HG03139 (cell line): ENCODE data around the gene FBXW10.
"Not testable (repeated sequence)": the region's sequence is repeated elsewhere in the genome, so short reads cannot be mapped to it uniquely, and the experiment has no call there.

ENCODE experiments used
- ATAC-seq: cut with Tn5 transposase; IDR thresholded peaks from one replicate; pipeline ENCODE4 v1.9.1; 2021; ENCODE audit not compliant: unreplicated experiment

FBXW10 gene

DNA sequence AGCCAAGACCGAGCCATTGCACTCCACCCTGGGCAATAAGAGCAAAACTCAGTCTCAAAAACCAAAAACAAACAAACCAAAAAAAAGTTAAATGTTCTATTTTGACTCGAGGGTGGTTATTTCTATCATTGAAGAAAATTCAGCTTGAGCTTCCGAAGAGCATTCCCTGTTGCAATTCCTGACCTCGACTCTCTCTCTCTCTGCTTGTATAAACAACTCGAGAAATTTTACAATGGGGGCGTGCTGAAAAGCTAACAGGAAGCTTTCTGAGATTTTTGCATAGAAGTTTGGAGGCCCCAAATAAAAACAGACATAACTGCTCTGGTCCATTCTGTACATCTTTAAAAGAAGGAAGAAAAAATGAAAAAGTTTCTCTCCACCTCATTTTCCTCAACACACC, 3.6 kb downstream of the FBXW10 start:
- not testable (repeated sequence) for ATAC-seq

- not testable (repeated sequence) for ATAC-seq
These were observed 6.4 kb downstream of the FBXW10 start for GRCh38 chr17:18750242-18750641.

- not testable (repeated sequence) for ATAC-seq
These were observed 10.1 kb downstream of the FBXW10 start for GRCh38 chr17:18753829-18754409.

DNA sequence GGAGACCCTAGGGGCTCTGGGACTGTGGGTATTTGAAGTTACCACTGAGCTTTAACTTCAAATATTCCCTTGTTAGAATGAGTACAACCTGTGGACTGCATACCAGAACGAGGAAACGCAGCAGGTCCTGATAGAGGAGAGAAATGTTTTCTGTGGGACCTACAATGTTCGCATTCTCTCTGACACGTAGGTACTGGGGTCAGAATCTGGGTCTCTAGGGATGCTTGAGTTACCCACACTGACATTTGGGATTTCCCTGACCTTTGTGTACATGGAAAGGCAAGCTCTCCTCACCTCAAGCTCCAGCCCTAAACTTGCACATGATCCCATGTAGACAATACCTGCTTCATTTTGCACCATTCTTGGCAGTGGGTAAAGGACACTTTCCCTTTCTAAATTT, 12.1 kb downstream of the FBXW10 start:
- not testable (repeated sequence) for ATAC-seq

GRCh38 chr17:18757368-18758044, 13.7 kb downstream of the FBXW10 start:
- ATAC-seq, result not testable (repeated sequence)

DNA sequence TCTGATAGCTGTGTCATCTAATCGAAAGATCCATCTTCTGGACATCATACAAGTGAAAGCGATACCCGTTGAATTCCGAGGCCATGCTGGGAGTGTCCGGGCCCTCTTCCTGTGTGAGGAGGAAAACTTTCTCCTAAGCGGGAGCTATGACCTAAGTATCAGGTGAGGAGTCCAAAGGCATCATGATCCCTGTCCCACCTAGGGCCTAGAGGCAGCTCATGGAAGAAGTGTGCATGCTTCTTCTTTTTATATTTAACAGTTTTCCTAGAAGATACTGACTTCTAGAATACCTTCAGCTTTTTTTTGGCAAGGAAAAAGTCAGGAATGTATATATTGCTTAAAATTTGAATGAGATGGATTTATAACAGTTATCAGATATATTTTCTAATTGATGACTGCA, 14.5 kb downstream of the FBXW10 start:
- not testable (repeated sequence) for ATAC-seq

DNA sequence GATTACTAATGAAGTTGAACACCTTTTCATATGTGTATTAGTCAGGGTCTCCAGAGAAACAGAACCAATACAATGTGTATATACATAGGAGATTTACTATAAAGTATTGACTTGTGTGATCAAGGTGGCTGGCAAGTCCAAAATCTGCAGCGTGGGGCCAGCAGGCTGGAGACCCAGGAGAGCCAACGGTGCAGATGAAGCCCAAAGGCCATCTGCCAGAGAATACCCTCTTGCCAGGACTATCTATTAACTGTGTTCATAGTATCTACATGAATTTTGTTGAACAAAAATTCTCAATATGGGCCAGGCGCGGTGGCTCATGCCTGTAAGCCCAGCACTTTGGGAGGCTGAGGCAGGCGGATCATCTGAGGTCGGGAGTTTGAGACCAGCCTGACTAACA, 16.4 kb downstream of the FBXW10 start:
- ATAC-seq, result not testable (repeated sequence)

GRCh38 chr17:18770572-18770971, 26.7 kb downstream of the FBXW10 start:
- ATAC-seq, result not testable (repeated sequence)

GRCh38 chr17:18771066-18771465, 27.2 kb downstream of the FBXW10 start:
- not testable (repeated sequence) for ATAC-seq

- ATAC-seq, result no peak
These were observed 28.6 kb downstream of the FBXW10 start for GRCh38 chr17:18772471-18772870.

- ATAC-seq, result peak; percentile 97
These were observed 37.3 kb downstream of the FBXW10 start, which contains the start of gene TVP23B for GRCh38 chr17:18780991-18781718. Gene TVP23B (plus strand): TSS chr17:18781183. CDS start chr17:18781294, 111 bp downstream.

DNA sequence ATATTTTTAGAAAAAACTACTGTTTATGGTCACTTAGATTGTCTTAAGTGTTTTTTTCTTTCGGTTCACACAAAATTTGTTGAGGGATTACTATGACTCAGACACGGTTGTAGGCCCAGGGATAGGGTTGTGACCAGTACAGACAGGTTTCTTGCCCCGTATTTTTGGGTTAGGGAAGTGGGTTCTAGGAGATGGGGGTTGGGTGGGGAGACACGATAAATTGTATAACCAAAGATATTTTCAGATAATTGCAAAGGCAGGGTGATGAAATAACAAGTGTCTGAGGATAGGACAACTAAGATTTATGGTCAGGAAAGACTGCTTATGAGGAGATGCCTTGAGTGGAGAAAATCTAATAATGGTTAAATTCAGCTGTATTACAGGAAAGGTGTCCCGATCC, 38.0 kb downstream of the FBXW10 start:
- not testable (repeated sequence) for ATAC-seq

- not testable (repeated sequence) for ATAC-seq
These were observed 42.1 kb downstream of the FBXW10 start for GRCh38 chr17:18785933-18786332.

DNA sequence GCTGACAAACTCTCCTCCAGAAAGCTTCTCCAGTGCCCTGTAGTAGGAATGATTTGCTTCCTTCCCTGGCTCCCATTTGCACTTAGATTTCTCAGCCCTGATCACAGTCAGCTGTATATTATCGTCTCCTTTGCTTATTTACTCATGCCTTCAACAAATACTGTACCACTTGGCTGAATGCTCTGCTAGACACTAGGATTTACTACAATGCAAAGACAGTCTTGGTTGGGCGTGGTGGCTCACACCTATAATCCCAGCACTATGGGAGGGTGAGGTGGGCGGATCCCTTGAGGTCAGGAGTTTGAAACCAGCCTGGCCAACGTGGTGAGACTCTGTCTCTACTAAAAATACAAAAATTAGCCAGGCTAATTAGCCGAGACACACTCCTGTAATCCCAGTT, 43.0 kb downstream of the FBXW10 start:
- not testable (repeated sequence) for ATAC-seq

GRCh38 chr17:18791402-18791801, 47.5 kb downstream of the FBXW10 start:
- not testable (repeated sequence) for ATAC-seq

DNA sequence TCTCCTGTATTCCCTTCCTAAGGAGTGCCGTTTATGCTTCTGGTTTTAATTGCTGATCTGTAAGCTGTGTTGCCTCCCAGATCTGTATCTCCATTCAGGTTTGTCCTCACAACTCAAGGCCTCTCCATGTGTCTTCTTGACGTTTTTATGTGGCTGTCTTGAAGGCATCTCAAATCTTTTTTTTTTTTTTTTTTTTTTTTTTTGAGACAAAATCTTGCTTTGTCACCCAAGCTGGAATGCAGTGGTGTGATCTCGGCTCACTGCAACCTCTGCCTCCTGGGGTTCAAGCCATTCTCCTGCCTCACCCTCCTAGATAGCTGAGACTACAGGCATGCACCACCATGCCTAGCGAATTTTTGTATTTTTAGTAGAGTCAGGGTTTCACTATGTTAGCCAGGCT, 51.0 kb downstream of the FBXW10 start:
- not testable (repeated sequence) for ATAC-seq

GRCh38 chr17:18796887-18797286, 53.0 kb downstream of the FBXW10 start:
- ATAC-seq, result not testable (repeated sequence)

- not testable (repeated sequence) for ATAC-seq
These were observed 59.8 kb downstream of the FBXW10 start for GRCh38 chr17:18803458-18804245.

GRCh38 chr17:18815924-18816323, 72.1 kb downstream of the FBXW10 start:
- not testable (repeated sequence) for ATAC-seq

DNA sequence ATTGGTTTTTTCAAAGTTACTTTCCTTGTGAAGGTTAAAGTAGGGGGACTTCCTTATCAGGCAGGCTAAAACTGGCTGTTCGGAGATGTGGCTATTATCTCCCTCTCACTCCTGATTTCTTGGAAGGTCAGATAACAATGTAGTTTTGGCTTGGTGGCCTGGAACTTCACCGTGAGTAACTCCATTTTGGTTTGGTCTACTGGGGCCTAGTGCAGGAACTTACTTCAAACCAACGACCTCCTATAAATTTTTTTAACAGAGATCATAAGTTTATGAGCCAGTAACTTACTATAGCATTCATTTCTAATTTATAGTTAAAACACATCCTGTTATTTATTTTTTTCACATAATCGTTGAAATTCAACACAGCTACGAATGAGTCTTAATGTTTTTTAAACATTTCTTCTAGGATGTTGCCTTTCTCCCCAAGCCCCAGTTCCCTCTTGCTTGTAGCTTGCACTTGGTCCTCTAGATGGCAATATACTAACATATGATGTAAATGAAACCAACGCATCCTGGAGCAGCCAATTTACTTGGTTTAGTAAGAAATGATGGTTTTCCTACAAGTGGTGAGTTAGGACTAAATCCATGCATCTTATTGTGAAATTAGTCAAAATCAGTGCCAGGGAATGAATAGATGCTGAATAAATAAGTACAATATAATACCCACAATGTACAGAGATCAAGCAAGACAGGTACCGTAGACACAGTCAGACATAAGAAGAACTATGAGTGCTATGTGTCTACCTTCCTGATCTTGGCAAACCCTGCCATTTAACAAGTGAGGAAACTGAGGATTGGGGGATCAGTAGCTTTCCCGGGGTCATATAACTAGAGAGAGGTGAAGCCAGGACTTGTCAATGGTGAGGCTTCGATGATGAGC, 72.9 kb downstream of the FBXW10 start:
- not testable (repeated sequence) for ATAC-seq
